Activated CD4-positive, alpha-beta T cell treated with anti-CD3 and anti-CD28 coated beads for 48 hours (primary cell): Measurements from ENCODE around the gene COL11A2.
"Not testable (repeated sequence)": the region's sequence is repeated elsewhere in the genome, so short reads cannot be mapped to it uniquely, and the experiment has no call there.

Experiments used
- DNase-seq: peaks from one replicate; pipeline ENCODE4 v3.0.0-alpha.2; 2020

The COL11A2 gene

GRCh38 chr6:33150560-33150959, 41.7 kb downstream of the COL11A2 start:
- DNase-seq, result not testable (repeated sequence)

DNA sequence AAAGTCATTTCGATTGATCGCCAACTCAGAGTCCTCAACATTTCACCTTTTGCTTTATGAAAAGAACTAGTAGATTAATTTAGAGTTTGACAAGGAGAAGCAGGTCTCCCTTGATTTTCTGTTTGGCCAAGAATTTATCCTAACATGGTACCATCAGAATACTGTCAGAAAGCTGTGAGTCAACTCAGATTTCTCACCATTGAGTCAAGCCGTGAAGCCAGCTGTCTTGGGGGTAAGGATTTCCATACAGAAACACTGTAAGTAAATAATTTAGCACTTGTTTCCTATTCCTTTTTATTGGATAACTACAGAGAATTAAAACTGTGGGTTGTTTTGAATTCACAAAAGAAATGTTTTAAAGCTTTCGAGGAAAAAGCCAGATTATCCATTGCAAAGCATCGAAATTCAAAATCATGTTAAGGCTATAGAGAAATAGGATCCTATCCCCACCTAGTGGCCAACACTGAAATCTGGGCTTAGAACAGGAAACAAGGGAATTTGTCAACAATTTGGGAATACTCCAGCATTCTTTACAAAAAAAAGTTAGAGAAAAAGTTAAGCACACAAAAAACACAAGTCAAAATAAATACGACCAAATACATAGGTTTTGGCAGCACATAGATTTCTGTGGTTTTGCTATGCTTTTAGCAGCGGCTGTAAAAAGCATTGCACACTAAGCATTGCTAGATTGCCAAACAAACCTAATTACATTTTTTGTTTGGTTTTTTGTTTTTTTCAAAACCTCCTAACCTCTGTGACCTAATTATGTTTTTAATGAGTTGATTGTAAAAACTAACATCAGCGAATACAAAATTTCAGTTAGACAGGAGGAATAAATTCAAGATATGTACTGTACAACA, 44.2 kb downstream of the COL11A2 start:
- DNase-seq, result no peak

GRCh38 chr6:33144373-33144772, 47.9 kb downstream of the COL11A2 start:
- DNase-seq, result no peak

- no peak for DNase-seq
These were observed 49.0 kb downstream of the COL11A2 start for GRCh38 chr6:33143113-33143770.

GRCh38 chr6:33142501-33143070, 49.7 kb downstream of the COL11A2 start:
- no peak for DNase-seq

DNA sequence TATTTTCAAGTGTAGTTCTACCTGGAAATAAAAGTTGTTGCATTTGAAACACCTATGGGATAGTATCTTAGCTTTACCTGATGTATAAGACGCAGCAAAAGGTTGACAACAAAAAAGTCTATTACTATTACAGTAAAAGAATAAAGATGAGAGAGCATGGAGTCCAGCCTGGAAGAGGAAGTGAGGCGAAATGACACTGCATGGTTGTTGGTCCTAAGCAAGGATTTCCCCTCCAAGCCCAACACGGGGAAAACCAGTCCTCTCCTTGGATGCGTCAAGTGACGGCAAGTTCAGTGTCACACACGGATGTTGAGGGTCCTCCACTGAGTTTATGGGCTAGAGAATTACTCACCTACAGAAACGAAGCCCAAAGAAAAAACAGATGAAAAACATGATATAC, 51.7 kb downstream of the COL11A2 start:
- no peak for DNase-seq

DNA sequence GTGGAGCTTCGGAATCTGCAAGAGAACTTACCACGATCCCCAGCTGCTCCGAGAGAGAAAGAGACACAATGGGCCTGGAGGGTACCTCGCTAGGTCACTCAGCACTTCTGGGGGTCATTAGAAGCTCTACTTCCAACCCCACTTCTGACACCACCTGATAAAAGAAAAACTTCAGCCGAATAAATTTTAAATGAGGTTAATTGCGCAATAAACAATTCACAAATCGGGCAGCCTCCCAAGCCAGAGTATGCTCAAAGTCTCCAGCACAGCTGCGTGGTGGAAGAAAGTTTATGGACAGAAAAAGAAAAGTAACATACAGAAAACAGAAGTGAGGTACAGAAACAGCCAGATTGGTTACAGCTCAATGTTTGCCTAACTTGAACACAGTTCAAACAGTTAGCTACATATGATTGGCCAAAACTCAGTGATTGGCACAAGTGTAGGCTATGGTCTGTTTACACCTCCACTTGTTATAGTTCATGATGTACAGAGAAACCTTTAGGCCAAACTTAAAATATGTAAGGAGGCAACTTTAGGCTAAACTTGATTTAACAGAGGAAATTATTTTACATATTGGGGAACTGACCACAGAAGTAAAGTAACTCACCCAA, 52.6 kb downstream of the COL11A2 start:
- no peak for DNase-seq

- no peak for DNase-seq
These were observed 55.9 kb downstream of the COL11A2 start for GRCh38 chr6:33136310-33136900.

- DNase-seq, result no peak
These were observed 60.2 kb downstream of the COL11A2 start for GRCh38 chr6:33132081-33132524.

DNA sequence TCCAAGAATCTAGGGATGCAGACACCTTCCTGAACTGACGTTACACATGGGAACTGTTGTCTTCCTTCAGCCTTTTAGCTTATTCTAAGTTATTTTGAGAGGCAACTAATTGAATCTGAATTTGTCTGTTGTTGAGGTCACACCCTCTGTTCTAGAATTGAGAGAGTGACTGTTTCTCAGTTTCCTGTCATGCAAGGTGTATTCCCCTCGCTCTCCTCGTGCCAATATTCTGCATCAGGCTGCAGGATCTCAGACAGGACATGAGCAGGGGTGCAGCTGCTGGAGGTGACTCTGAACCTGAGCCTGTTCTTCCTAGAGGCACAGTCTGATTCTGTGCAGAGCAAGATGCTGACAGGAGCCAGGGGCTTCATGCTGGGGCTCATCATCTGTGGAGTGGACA, 63.9 kb downstream of the COL11A2 start:
- no peak for DNase-seq

DNA sequence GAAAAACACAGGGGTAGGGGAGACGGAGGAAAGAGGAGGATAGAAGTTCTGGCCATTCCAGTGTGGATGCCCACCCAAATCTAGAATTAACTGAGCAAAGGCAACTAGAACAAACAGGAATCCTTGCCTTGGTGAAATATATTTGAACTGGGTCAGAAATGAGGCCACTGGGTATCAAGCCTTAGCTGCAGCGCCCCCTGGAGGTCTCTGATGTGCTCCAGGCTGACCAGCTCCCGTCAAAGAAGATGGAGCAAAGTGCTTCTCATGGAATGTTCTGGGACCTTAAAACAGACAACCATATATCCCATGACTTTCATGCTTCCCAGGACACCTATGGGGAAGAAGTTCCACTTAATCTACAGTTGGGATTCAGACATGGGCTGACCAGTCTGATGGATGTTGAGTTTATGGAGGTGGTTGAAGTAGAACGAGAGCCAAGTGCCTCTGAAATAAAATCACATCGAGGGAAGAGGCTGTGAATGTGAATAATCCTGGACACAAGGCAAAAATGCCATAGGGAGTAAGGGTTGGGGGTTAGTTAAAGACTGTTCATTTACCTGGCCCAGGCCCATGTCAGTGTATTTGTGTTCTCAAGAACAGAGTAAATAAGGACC, 66.1 kb downstream of the COL11A2 start:
- DNase-seq, result peak; percentile 81

DNA sequence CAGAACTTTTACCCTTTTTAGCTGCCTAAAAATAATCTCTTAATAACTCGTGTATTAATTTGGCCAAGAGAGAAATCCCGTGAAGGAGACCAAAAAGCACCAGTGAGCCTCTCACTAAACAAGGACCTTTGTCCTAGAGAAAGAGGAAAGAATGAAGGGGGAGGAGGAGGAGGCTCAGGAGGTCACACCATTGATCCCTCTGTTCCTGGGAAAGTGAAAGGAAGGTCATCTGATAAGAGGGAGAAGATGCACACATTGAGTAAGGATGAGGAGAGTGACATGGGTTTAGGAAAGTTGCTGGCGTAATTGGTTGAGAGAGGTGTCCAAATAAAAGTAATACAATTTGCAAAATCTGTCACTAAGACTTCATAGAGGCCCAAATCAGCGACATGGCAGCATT, 67.3 kb downstream of the COL11A2 start:
- DNase-seq, result no peak

GRCh38 chr6:33124525-33124901, 67.8 kb downstream of the COL11A2 start:
- no peak for DNase-seq

DNA sequence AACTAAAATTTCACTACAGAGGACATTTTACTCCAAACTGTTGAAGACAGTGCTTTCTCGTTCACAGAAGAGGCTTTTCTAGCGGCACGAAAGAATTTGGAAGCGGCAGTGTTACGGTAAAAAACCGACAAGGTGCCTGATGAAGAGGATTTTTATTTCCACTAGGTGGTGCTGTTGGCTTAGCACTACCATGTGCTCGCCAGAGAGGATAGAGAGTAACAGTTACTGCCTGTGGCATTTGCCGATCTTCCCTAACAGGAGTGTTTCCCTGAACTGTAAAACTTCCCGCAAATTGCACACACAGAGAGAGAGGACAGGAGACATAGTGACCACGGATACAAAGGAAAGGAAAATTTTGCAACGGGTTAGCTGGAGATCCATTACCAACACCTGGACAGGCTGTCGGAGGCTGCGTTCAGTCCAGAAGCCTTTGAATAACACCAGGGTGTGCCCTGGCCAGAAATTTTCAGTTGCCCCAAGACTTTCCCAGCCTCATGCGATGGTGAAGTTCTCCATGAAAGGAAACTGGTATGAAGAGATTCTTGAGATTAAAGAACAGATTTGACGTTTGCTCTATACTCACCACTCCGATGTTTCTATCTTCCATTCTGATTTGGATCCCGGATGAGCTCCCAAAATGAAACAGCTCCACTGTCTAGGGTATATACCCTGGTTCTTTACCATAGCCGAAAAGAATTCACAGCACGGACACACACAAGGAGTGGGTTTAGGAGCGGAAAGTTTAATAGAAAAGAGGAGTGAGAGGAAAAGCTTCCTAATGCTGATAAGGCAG, 68.3 kb downstream of the COL11A2 start:
- peak; percentile 26 for DNase-seq

DNA sequence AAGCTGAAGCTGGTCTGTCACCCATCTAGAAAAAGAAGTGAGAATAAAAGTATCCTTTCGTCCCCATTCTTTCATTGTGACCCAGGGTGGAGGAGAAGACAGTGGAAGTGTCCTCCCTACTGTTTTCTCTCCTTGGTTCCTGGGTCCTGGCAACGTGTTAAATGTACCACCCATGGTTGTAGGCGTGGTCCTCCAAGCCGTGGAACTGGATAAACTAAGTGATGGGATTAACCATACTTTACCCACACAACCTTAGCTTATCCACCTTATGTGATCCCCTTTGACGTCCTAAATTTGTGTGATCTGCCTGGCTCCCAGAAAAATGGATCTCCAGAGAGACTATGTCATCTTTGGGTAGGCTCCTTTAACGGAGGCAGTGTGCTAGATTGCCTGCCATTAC, 69.1 kb downstream of the COL11A2 start:
- DNase-seq, result no peak

GRCh38 chr6:33120001-33120400, 72.3 kb downstream of the COL11A2 start:
- DNase-seq, result no peak

- DNase-seq, result no peak
These were observed 73.6 kb downstream of the COL11A2 start for GRCh38 chr6:33118525-33119123.

- DNase-seq, result no peak
These were observed 74.4 kb downstream of the COL11A2 start for GRCh38 chr6:33117811-33118277.

GRCh38 chr6:33116841-33117711, 75.2 kb downstream of the COL11A2 start:
- peak; percentile 12 for DNase-seq

- no peak for DNase-seq
These were observed 75.8 kb downstream of the COL11A2 start for GRCh38 chr6:33116417-33116816.
